GM21526 (cell line): ENCODE data around the gene SHC2.
"Not testable (repeated sequence)": the region's sequence is repeated elsewhere in the genome, so short reads cannot be mapped to it uniquely, and the experiment has no call there.

Source experiments
- ATAC-seq: cut with Tn5 transposase; IDR thresholded peaks from one replicate; pipeline ENCODE4 v1.9.1; 2021; ENCODE audit warnings: moderate library complexity; ENCODE audit not compliant: unreplicated experiment, low FRiP score

Gene SHC2

GRCh38 chr19:426725-427445 lies 33.9 kb downstream of the SHC2 start:
- ATAC-seq: no peak

DNA sequence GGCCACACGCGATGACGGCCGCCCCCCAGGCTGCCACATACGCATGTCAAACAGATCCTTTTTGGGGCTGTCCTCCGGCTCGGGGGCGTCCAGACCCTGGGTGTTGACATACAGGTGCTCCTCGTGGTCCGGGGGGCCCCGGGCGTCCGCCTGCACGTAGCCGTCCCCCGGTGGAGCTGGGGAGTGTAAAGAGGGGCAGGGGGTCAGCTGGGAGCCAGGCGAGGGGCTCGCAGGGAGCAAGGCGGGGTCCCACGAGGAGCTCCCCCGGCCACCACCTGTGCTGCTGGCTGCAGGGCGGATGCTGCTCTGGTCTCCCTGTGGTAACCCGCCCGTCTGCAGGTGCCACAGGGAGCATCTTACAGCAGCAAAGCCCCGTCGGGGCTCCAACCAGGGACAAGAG lies 35.8 kb downstream of the SHC2 start:
- no peak for ATAC-seq

GRCh38 chr19:424546-424945 lies 36.3 kb downstream of the SHC2 start:
- ATAC-seq: no peak

GRCh38 chr19:423691-424466 lies 37.0 kb downstream of the SHC2 start:
- no peak for ATAC-seq

DNA sequence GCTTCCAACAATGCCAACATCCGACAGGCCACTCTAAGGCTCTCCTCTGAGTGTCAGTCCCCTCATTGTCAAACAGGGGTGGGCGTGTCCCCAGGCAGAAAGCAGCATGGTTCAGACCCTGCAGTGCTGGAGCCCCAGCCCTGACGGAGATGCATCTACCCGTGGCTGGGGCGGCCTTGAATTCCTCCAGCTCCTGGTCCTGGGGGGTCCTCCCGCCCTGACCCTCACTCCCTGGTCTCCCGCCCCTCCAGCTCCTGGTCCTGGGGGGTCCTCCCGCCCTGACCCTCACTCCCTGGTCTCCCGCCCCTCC lies 38.0 kb downstream of the SHC2 start:
- not testable (repeated sequence) for ATAC-seq

- ATAC-seq: no peak
These were observed 38.5 kb downstream of the SHC2 start for GRCh38 chr19:422213-422916.

DNA sequence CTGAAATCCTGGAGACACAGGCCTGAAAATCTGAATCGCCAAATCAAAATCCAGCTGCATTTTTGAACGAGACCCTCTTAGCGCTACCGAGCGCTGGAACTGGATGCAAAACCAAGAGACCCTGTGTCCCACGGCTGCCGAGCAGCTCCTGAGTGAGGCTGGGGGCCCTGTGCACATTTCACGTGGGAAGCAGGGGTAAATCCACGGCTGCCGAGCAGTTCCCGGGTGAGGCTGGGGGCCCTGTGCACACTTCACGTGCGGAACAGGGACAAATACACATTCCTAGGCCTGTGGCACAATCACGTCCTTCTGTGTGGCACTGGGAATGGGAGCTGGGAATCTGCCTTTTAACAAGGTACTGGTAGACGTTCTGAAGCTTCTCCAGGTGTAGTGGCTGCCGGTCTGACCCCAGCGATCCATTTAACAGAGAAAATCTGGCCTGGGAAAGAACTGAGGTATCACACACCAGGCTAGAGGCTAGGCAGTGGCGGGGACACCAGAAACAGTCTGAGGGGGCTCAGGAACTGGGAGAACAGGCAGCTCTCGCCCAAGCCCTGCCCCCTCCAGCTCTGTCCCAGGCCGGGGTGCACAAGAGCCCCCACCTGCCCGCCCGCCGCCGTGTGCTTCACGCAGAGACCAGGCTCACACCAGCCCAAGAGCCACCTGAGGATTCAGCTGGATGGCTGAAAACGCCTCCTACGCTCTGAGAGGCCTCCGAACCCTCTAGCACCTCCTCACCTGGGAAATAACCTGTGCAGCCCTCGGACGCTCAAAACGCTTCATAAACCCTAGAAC lies 40.9 kb downstream of the SHC2 start:
- no peak for ATAC-seq

DNA sequence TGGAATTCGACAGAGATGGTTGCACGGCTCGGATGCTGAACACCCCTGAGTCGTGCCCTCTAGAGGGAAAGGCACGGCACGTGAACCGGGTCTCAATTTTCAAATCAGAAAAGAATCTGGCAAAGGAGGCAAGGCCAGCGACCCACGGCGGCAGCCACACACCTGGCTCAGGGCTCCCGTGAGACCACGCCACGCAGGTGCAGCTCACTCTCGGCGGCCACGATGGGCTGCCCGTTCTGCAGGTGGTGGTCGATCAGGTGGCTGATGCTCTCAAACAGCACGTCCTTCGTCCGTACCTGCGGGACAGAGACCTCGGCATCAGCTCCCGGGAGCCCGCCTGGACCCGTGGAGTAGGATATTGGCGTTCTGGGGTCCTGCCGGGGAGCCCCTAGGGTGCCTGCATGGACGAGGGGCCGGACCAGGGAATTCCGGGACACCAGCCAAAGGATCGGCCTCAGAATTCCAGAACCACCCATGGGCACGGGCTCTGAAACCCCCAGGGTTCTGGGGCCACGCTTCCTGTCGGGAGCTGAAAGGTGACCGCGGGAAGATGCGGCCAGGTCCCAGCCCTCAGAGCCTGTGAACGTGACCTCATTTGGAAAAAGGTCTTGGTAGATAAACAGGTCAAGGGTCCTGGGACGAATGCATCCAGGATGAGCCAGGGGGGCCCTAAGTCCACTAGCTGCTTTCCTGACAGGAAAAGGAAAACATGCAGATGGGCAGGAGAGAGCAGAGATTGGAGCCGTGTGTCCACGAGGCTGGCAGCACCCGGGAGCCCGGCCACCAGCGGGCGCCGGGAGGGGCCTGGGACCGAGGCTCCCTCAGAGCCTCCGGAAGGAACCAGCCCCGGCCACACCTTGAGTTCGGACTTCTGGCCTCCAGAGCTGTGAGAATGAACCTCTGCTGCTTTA lies 41.8 kb downstream of the SHC2 start:
- ATAC-seq: no peak

DNA sequence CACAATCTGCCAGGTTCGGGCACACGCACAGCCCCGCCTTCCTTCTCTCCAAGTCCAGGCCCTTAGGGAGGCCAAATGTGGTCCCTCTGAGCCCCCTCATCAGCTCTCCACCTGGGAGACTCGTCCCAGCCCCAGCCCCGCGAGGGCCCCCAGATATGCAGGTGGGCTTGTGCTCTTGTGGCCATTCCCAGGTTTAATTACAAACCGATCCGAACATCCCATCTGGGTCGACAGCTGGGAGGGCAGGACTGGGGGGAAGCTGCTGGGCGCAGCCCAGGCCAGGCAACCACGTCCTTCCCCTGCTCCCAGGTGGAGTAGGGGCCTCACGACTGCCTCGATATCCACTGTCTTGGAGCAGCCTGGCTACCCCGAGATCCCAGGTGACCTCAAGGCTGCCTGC lies 44.4 kb downstream of the SHC2 start:
- ATAC-seq: no peak

DNA sequence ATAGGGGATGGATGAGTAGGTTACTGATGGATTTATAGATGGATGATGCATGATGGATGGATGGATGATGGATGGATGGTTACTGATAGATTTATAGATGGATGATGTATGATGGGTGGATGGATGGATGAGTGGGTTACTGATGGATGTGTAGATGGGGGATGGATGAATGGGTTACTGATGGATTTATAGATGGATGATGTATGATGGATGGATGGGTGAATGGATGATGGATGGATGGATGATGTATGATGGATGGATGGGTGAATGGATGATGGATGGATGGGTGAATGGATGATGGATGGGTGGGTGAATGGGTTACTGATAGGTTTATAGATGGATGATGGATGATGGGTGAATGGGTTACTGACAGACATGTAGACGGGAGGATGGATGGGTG lies 45.5 kb downstream of the SHC2 start:
- no peak for ATAC-seq

GRCh38 chr19:413756-414420 lies 46.9 kb downstream of the SHC2 start:
- no peak for ATAC-seq

DNA sequence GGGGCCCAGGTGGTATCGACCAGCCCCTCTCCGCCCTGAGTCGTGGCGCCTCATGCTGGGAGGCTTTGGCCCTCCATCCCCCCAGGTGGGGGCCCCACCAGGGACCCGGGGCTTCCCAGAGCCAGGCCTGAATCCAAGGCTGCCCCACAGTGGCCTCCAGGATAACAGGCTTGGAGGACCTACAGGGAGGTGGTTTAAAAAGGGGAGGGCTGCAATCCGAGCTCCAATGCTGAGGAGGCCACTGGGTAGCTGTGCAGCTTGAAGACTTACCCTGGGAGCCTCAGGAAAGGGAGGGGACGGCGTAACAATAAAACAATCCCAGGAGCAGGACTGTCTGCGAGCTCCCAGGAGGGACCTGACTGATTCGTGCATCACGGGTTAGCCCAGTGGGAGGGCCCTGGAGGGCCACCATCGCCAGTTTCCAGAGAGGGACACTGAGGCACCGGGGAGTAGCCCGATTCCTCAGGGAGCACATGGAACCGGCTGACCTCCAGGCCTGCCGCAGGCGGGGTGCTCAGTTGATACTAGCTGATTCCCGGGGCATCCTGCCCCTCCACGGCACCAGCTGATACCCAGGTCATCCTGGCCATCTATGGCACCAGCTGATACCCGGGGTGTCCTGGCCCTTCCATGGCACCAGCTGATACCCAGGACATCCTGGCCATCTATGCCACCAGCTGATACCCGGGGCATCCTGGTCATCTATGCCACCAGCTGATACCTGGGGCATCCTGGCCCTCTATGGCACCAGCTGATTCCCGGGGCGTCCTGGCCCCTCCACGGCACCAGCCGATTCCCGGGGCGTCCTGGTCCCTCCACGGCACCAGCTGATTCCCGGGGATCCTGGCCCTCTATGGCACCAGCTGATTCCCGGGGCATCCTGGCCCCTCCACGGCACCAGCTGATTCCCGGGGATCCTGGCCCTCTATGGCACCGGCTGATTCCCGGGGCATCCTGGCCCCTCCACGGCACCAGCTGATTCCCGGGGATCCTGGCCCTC lies 48.2 kb downstream of the SHC2 start:
- no peak for ATAC-seq

DNA sequence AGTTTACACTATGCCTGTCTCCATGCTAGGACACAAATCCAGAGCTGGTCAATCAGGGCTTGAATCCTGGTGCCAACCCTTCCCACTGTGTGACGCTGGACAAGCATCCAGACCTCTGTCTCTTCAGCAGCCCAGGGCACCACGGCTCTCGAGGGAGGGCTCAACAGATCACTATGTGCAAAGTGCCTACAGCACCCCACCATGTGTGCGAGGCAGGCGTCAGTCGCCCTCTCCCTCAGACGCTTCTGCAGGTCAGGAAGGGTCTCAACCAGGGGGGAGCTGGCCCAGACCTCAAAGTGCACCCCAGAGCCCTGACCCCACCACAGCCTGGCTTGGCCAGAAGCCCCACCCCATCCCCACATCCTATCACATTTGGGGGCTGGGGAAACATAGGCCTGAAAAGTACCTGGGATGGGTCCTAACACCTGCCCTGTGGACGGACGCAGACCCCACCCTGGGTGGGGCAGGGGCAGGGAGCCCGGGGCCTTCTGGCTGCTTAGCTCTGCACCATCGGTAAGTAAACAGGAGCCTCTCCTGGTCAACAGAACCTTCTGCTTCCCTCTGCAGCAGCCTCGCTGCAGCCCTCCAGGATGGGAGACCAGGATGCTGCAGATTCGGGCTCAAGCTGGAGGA lies 49.0 kb downstream of the SHC2 start:
- ATAC-seq: no peak

DNA sequence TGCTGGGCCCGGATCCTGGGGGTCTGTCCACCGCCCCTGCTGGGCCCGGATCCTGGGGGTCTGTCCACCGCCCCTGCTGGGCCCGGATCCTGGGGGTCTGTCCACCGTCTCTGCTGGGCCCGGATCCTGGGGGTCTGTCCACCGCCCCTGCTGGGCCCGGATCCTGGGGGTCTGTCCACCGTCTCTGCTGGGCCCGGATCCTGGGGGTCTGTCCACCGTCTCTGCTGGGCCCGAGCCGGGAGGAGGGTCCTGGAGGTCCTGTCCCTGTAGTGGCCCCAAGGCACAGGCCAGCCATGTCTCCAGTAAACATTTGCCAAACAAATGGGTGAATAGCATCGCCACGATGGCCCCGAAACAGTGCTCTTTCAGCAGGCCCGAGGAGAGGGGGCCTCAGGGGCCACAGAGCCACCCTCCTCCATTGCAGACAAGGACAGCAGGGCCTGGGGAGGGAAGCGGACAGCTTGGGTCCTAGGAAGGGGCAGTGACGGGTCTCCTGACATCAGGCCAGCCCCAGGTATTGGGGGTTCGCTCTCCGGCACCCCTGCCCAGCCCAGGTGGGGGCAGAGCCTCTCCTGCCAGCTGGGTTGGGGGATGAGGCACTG lies 49.6 kb downstream of the SHC2 start:
- not testable (repeated sequence) for ATAC-seq

DNA sequence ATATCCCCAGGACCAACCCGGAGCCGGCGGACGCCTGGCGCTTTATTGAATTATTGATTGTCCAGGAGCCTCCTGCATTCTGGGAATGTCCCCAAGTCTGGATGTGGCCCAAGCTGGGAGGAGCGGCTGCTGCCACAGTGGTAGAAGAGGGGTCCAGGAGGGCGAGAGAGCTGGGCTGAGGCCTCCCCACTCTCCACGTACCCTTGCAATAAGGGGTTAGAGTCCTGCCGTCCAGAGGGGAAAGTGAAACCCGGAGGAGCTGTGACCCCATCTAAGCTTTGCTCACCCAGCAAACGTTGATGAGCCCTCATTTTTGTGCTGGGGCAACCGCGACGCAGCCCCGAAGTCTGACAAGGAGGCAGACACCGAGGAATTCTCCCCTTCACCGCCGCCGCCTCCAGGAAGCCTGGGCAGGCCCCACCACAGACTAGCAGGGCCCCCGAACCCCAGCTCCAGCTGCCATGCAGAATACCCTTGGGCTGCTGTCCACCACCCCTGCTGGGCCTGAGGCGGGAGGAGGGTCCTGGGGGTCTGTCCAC lies 50.5 kb downstream of the SHC2 start:
- no peak for ATAC-seq

GRCh38 chr19:409516-410242 lies 51.2 kb downstream of the SHC2 start:
- ATAC-seq: no peak
